Measurements from ENCODE around the gene NXN. TPM values are rescaled to one million over a fixed set of nuclear protein-coding genes. Genes with fewer than 3 reads are reported as not detected.

NXN gene
- polyA plus RNA-seq, 1 of the 3 experiments (the other 2 are of a cell fraction) = 23.9 TPM

GRCh38 chr17:957856-958421 is 21.6 kb downstream of the NXN start:
- DNase-seq = no peak

GRCh38 chr17:956905-957304 is 22.7 kb downstream of the NXN start:
- ChIA-PET POLR2A (interaction anchor here (0.6 kb wide), 1 partner anchor 17 kb away, joined by 4 read pairs; no protein-coding TSS in a partner anchor), CTCF (interaction anchor here (0.7 to 2.2 kb wide), 6 partner anchors 8 to 129 kb away, joined by 3 to 7 read pairs (median 3); no protein-coding TSS in a partner anchor)
- no peak overlapping the region for H2AFZ ChIP-seq (ENCODE audit: low read depth)
- DNase-seq = peak; percentile 64
- H3F3A ChIP-seq (replicated peaks; ENCODE audit: insufficient read depth) = peaks cover 7% of the 10 kb centered on the region
- no peak overlapping the region for H3K4me3 ChIP-seq (ENCODE audit: low read depth in 2 of 2, low read length in 1 of 2)
- no peak for TF ChIP-seq USF1 (IDR thresholded peaks at IDR 0.05; ENCODE audit: borderline replicate concordance, low read depth)
- TF ChIP-seq MXI1 (IDR thresholded peaks at IDR 0.05; ENCODE audit: low read depth, low read length) = peak; percentile 49; the same call in 1 of the 2 replicates
- H3K4me2 ChIP-seq = no peak overlapping the region
- no peaks in the 10 kb centered on the region for H3K36me3 ChIP-seq (replicated peaks in 1 of 2; ENCODE audit: control insufficient read depth in 1 of 2, insufficient read depth in 2 of 2, low read length in 1 of 2)
- peaks cover 0 to 3% of the 10 kb centered on the region in 2 experiments; a peak in 1 of 4 replicates for H3K4me1 ChIP-seq (ENCODE audit: control insufficient read depth in 1 of 2, insufficient read depth in 2 of 2, low read depth in 1 of 2, low read length in 1 of 2)
- peaks cover 5% of the 10 kb centered on the region; the same call in 1 of the 2 replicates for H3K79me2 ChIP-seq (ENCODE audit: insufficient read depth)
- 29% methylated on average over 8 of the region's 8 CpGs for WGBS (ENCODE audit: low lambda C conversion rate)
- no peaks in the 10 kb centered on the region for H3K9me3 ChIP-seq
- no peak overlapping the region for H3K9ac ChIP-seq
- no peak overlapping the region for H3K27ac ChIP-seq (ENCODE audit: low read depth in 2 of 2, low read length in 1 of 2)
- H3K27me3 ChIP-seq (ENCODE audit: insufficient read depth) = peaks cover 16% of the 10 kb centered on the region; the same call in 1 of the 2 replicates
- H3K9me2 ChIP-seq = no peaks in the 10 kb centered on the region
- H4K20me1 ChIP-seq (ENCODE audit: insufficient read depth) = peaks cover 17% of the 10 kb centered on the region; the same call in 1 of the 2 replicates

More at GRCh38 chr17:957856-958421, 21.6 kb downstream of the NXN start:
- Histone ChIP-seq H3K9me3 (no peaks in the 10 kb centered on the region), H3K27me3 (ENCODE audit: insufficient read depth) (peaks cover 26% of the 10 kb centered on the region; the same call in 1 of the 2 replicates), H3K4me1 (ENCODE audit: control insufficient read depth in 1 of 2, insufficient read depth in 2 of 2, low read depth in 1 of 2, low read length in 1 of 2) (peaks cover 0 to 3% of the 10 kb centered on the region in 2 experiments; a peak in 1 of 4 replicates), H3K36me3 (replicated peaks in 1 of 2; ENCODE audit: control insufficient read depth in 1 of 2, insufficient read depth in 2 of 2, low read length in 1 of 2) (no peaks in the 10 kb centered on the region), H3K9ac (no peak overlapping the region), H3F3A (replicated peaks; ENCODE audit: insufficient read depth) (peaks cover 7% of the 10 kb centered on the region), H3K9me2 (no peaks in the 10 kb centered on the region), H3K4me3 (ENCODE audit: low read depth in 2 of 2, low read length in 1 of 2) (no peak overlapping the region), H2AFZ (ENCODE audit: low read depth) (no peak overlapping the region), H3K79me2 (ENCODE audit: insufficient read depth) (peaks cover 5% of the 10 kb centered on the region; the same call in 1 of the 2 replicates), H3K27ac (ENCODE audit: low read depth in 2 of 2, low read length in 1 of 2) (no peak overlapping the region), H4K20me1 (ENCODE audit: insufficient read depth) (peaks cover 17% of the 10 kb centered on the region; the same call in 1 of the 2 replicates), H3K4me2 (no peak overlapping the region)
- ChIA-PET POLR2A (no interaction called here), CTCF (interaction anchor here (1.3 to 2.2 kb wide), 2 partner anchors 20 to 23 kb away, joined by 3 to 7 read pairs; no protein-coding TSS in a partner anchor)
- TF ChIP-seq GABPA (IDR thresholded peaks at IDR 0.05; ENCODE audit: low read depth) = no peak
- no peak for TF ChIP-seq EZH2phosphoT487 (IDR thresholded peaks at IDR 0.05; ENCODE audit: borderline replicate concordance, low read depth)
- no peak for TF ChIP-seq USF2 (IDR thresholded peaks at IDR 0.05; ENCODE audit: borderline replicate concordance, low read depth, low read length)
- TF ChIP-seq PBX3 (IDR thresholded peaks at IDR 0.05) = no peak
- TF ChIP-seq FOXJ3 (CRISPR knock-in tag; IDR thresholded peaks at IDR 0.05) = no peak
- no peak for TF ChIP-seq FOSL2 (IDR thresholded peaks at IDR 0.05; ENCODE audit: borderline replicate concordance, low read depth)
- TF ChIP-seq RCOR1 (IDR thresholded peaks at IDR 0.05; ENCODE audit: low read length) = no peak
- no peak for TF ChIP-seq GATA2 (CRISPR knock-in tag; IDR thresholded peaks at IDR 0.05)
- no peak for TF ChIP-seq MXI1 (IDR thresholded peaks at IDR 0.05; ENCODE audit: low read depth, low read length)
- no peak for TF ChIP-seq POLR2AphosphoS5 (IDR thresholded peaks at IDR 0.05; ENCODE audit: low read depth, low read length)
- no peak for TF ChIP-seq TCF12 (IDR thresholded peaks at IDR 0.05)
- TF ChIP-seq MEF2A (IDR thresholded peaks at IDR 0.05; ENCODE audit: borderline replicate concordance, low read depth) = no peak
- TF ChIP-seq CHD2 (IDR thresholded peaks at IDR 0.05; ENCODE audit: low read length, partially characterized antibody) = no peak
- no peak for TF ChIP-seq TAF1 (IDR thresholded peaks at IDR 0.05; ENCODE audit: borderline replicate concordance, low read depth, low read length)
- no peak for TF ChIP-seq TEAD4 (IDR thresholded peaks at IDR 0.05; ENCODE audit: borderline replicate concordance, insufficient read depth)
- no peak for TF ChIP-seq NFIC (IDR thresholded peaks at IDR 0.05; ENCODE audit: borderline replicate concordance)
- WGBS (ENCODE audit: low lambda C conversion rate) = 58% methylated on average over 20 of the region's 20 CpGs
